Measurements from ENCODE around the gene TBL1XR1.

The TBL1XR1 gene

GRCh38 chr3:177137774-177138705 is 59.2 kb downstream of the TBL1XR1 start:
- DNase-seq: no peak

- DNase-seq: no peak
These were observed 60.5 kb downstream of the TBL1XR1 start for GRCh38 chr3:177136741-177137140.

- DNase-seq: no peak
These were observed 61.3 kb downstream of the TBL1XR1 start for GRCh38 chr3:177135841-177136492.

GRCh38 chr3:177134816-177135210 is 62.5 kb downstream of the TBL1XR1 start:
- no peak for DNase-seq

GRCh38 chr3:177133860-177134815 is 63.1 kb downstream of the TBL1XR1 start:
- no peak for DNase-seq

- DNase-seq: peak; percentile 79
These were observed 65.2 kb downstream of the TBL1XR1 start for GRCh38 chr3:177131927-177132636.

- DNase-seq: no peak
These were observed 70.3 kb downstream of the TBL1XR1 start for GRCh38 chr3:177127008-177127407.

GRCh38 chr3:177126015-177126773 is 71.1 kb downstream of the TBL1XR1 start:
- DNase-seq: no peak

- DNase-seq: no peak
These were observed 72.4 kb downstream of the TBL1XR1 start for GRCh38 chr3:177124882-177125281.

GRCh38 chr3:177123822-177124221 is 73.5 kb downstream of the TBL1XR1 start:
- DNase-seq: no peak

- no peak for DNase-seq
These were observed 75.0 kb downstream of the TBL1XR1 start for GRCh38 chr3:177122183-177122856.

- no peak for DNase-seq
These were observed 77.5 kb downstream of the TBL1XR1 start for GRCh38 chr3:177119829-177120228.

- DNase-seq: no peak
These were observed 83.0 kb downstream of the TBL1XR1 start for GRCh38 chr3:177114253-177114652.

GRCh38 chr3:177111541-177111949 is 85.7 kb downstream of the TBL1XR1 start:
- no peak for DNase-seq

- DNase-seq: no peak
These were observed 86.4 kb downstream of the TBL1XR1 start for GRCh38 chr3:177110895-177111294.

GRCh38 chr3:177110386-177110785 is 86.9 kb downstream of the TBL1XR1 start:
- no peak for DNase-seq

- no peak for DNase-seq
These were observed 87.5 kb downstream of the TBL1XR1 start for GRCh38 chr3:177109688-177110330.

- DNase-seq: no peak
These were observed 88.6 kb downstream of the TBL1XR1 start for GRCh38 chr3:177108648-177109047.

GRCh38 chr3:177107461-177108239 is 89.6 kb downstream of the TBL1XR1 start:
- no peak for DNase-seq

- DNase-seq: no peak
These were observed 90.7 kb downstream of the TBL1XR1 start for GRCh38 chr3:177106594-177106993.
